IMR-90 (cell line): ENCODE measurements around the gene LAMA3. TPM values are rescaled to one million over a fixed set of nuclear protein-coding genes. Genes with fewer than 3 reads are reported as not detected.

Source experiments
- ATAC-seq: fragments of 200-7000 bp; cut with Tn5 transposase; 2 replicates; pipeline ENCODE4 v1.9.1; 2020; ENCODE audit warnings: low read depth, mild to moderate bottlenecking, moderate library complexity
- BruUV-seq: library from RNA; stranded (reverse); fragments of 400-500 nt; replicated peaks from 2 replicates; lab custom pipeline; 2021; lab: Mats Ljungman, UMichigan
- CTCF ChIA-PET: fragments of 300-600 bp; formaldehyde crosslinking; extraction: SDS; loops from one replicate; lab custom pipeline; 2021; ENCODE audit warnings: antibody characterized with exemption; lab: Yijun Ruan, JAX
- POLR2A ChIA-PET: fragments of 300-600 bp; sonication (Branson Sonifier 250); formaldehyde crosslinking; loops from one replicate; lab custom pipeline; 2022; ENCODE audit warnings: antibody characterized with exemption; ENCODE audit not compliant: unreplicated experiment; lab: Charles Lee
- DNase-seq: peaks from one replicate; pipeline ENCODE4 v3.0.0; 2013
- H2AFZ ChIP-seq: replicated peaks from 2 replicates; pipeline ENCODE3; 2013; ENCODE audit warnings: low read length, mild to moderate bottlenecking; ENCODE audit not compliant: poor library complexity
- H2AK5ac ChIP-seq: 2 replicates; pipeline ENCODE4 v1.6.1; 2013; ENCODE audit warnings: low read depth, low read length, inconsistent platforms
- H2AK9ac ChIP-seq: replicated peaks from 2 replicates; pipeline ENCODE3; 2013; ENCODE audit warnings: mild to moderate bottlenecking, low read depth, low read length, moderate library complexity; ENCODE audit not compliant: poor library complexity
- H2BK120ac ChIP-seq: 2 replicates; pipeline ENCODE4 v1.6.1; 2013; ENCODE audit warnings: low read depth, low read length, inconsistent platforms
- H2BK15ac ChIP-seq: 3 replicates; pipeline ENCODE4 v1.6.1; 2013; ENCODE audit warnings: low read depth, low read length, inconsistent platforms
- H2BK20ac ChIP-seq: 2 replicates; pipeline ENCODE4 v1.6.1; 2013; ENCODE audit warnings: low read depth, mild to moderate bottlenecking, inconsistent platforms, low read length, moderate library complexity
- H2BK5ac ChIP-seq: 2 replicates; pipeline ENCODE4 v1.6.1; 2013; ENCODE audit warnings: mild to moderate bottlenecking, low read depth, low read length, inconsistent platforms; ENCODE audit not compliant: poor library complexity, severe bottlenecking
- H3K14ac ChIP-seq: replicated peaks from 2 replicates; pipeline ENCODE4 v1.6.1; 2013; ENCODE audit warnings: low read depth, low read length, inconsistent platforms
- H3K18ac ChIP-seq: 2 replicates; pipeline ENCODE4 v1.6.1; 2013; ENCODE audit warnings: low read depth, low read length, control low read depth
- H3K23ac ChIP-seq: 2 replicates; pipeline ENCODE4 v1.6.1; 2013; ENCODE audit warnings: low read depth, low read length, inconsistent platforms
- H3K27ac ChIP-seq: 2 replicates; pipeline ENCODE4 v1.5.1; 2013; ENCODE audit warnings: mild to moderate bottlenecking, control low read depth, low read length; ENCODE audit not compliant: insufficient read depth
- H3K27me3 ChIP-seq: 2 replicates; pipeline ENCODE4 v1.6.1; 2013; ENCODE audit warnings: low read length; ENCODE audit not compliant: control insufficient read depth, insufficient read depth
- H3K36me3 ChIP-seq: 2 replicates; pipeline ENCODE4 v1.6.1; 2013; ENCODE audit warnings: low read length, mixed read lengths; ENCODE audit not compliant: control insufficient read depth, insufficient read depth
- H3K4ac ChIP-seq: 2 replicates; pipeline ENCODE4 v1.6.1; 2013; ENCODE audit warnings: low read depth, low read length, inconsistent platforms
- H3K4me1 ChIP-seq: 2 replicates; pipeline ENCODE4 v1.6.1; 2013; ENCODE audit warnings: low read length, mixed read lengths; ENCODE audit not compliant: control insufficient read depth, insufficient read depth
- H3K4me2 ChIP-seq: 2 replicates; pipeline ENCODE4 v1.6.1; 2013; ENCODE audit warnings: low read depth, mild to moderate bottlenecking, control low read depth, low read length, moderate library complexity
- H3K4me3 ChIP-seq: 2 replicates; pipeline ENCODE4 v1.5.1; 2013; ENCODE audit warnings: low read depth, mild to moderate bottlenecking, control low read depth, low read length, moderate library complexity; ENCODE audit not compliant: insufficient read depth
- H3K56ac ChIP-seq: 2 replicates; pipeline ENCODE4 v1.6.1; 2013; ENCODE audit warnings: low read length, inconsistent platforms; ENCODE audit not compliant: insufficient read depth; ENCODE audit errors: extremely low read depth
- H3K79me1 ChIP-seq, 2 experiments: 2 replicates each; pipeline ENCODE4 v1.6.1; 2013; ENCODE audit warnings: low read length in 2 of 2, inconsistent platforms in 1 of 2, low read depth in 1 of 2
- H3K9ac ChIP-seq: 2 replicates; pipeline ENCODE4 v1.6.1; 2013; ENCODE audit warnings: low read depth, low read length, control low read depth
- H3K9me1 ChIP-seq: 2 replicates; pipeline ENCODE4 v1.6.1; 2013; ENCODE audit warnings: low read length, inconsistent platforms; ENCODE audit not compliant: insufficient read depth
- H3K9me3 ChIP-seq: 2 replicates; pipeline ENCODE4 v1.6.1; 2013; ENCODE audit warnings: low read length; ENCODE audit not compliant: control insufficient read depth, insufficient read depth
- H4K20me1 ChIP-seq: 2 replicates; pipeline ENCODE4 v1.6.1; 2013; ENCODE audit warnings: low read length, inconsistent platforms; ENCODE audit not compliant: insufficient read depth
- H4K5ac ChIP-seq: 2 replicates; pipeline ENCODE4 v1.6.1; 2013; ENCODE audit warnings: mild to moderate bottlenecking, low read depth, low read length, control low read depth
- H4K8ac ChIP-seq, 2 experiments: 2 replicates each; pipeline ENCODE4 v1.6.1; 2013; ENCODE audit warnings: low read depth in 2 of 2, low read length in 2 of 2, control low read depth in 1 of 2, inconsistent platforms in 1 of 2
- H4K91ac ChIP-seq: 2 replicates; pipeline ENCODE4 v1.6.1; 2013; ENCODE audit warnings: low read depth, low read length, inconsistent platforms; ENCODE audit not compliant: insufficient read depth
- BHLHE40 ChIP-seq: fragments of 150-350 bp; IDR thresholded peaks from 2 replicates; pipeline ENCODE4 v1.6.1; 2016; ENCODE audit warnings: mild to moderate bottlenecking, low read depth, low read length
- CEBPB ChIP-seq: IDR thresholded peaks from 2 replicates; pipeline ENCODE4 v1.6.1; 2012; ENCODE audit warnings: low read depth, low read length, improper control_type of control experiment
- CHD1 ChIP-seq: IDR thresholded peaks from 2 replicates; pipeline ENCODE4 v1.6.1; 2012; ENCODE audit warnings: low read depth, low read length, improper control_type of control experiment
- CTCF ChIP-seq: conservative IDR thresholded peaks from 2 replicates; pipeline ENCODE4 v1.5.1; 2012; ENCODE audit warnings: mild to moderate bottlenecking, low read depth, low read length, improper control_type of control experiment
- ELK1 ChIP-seq: fragments of 150-350 bp; IDR thresholded peaks from 2 replicates; pipeline ENCODE4 v1.6.1; 2016; ENCODE audit warnings: low read depth, mild to moderate bottlenecking, low read length, moderate library complexity, borderline replicate concordance
- FOS ChIP-seq: fragments of 150-350 bp; IDR thresholded peaks from 2 replicates; pipeline ENCODE4 v1.6.1; 2016; ENCODE audit warnings: low read depth, low read length
- MAFK ChIP-seq: IDR thresholded peaks from 2 replicates; pipeline ENCODE4 v1.6.1; 2012; ENCODE audit warnings: low read depth, low read length, improper control_type of control experiment
- MAZ ChIP-seq: IDR thresholded peaks from 2 replicates; pipeline ENCODE4 v1.6.1; 2012; ENCODE audit warnings: low read depth, mild to moderate bottlenecking, low read length, improper control_type of control experiment, moderate library complexity, borderline replicate concordance
- MXI1 ChIP-seq: IDR thresholded peaks from 2 replicates; pipeline ENCODE4 v1.6.1; 2012; ENCODE audit warnings: low read depth, mild to moderate bottlenecking, low read length, moderate library complexity, borderline replicate concordance
- NFE2L2 ChIP-seq: fragments of 150-350 bp; IDR thresholded peaks from 2 replicates; pipeline ENCODE4 v1.6.1; 2016; ENCODE audit warnings: low read depth, mild to moderate bottlenecking, low read length
- POLR2A ChIP-seq: IDR thresholded peaks from 2 replicates; pipeline ENCODE4 v1.6.1; 2012; ENCODE audit warnings: mild to moderate bottlenecking, low read depth, low read length
- RAD21 ChIP-seq: IDR thresholded peaks from 2 replicates; pipeline ENCODE4 v1.6.1; 2012; ENCODE audit warnings: low read length, improper control_type of control experiment
- RCOR1 ChIP-seq: IDR thresholded peaks from 2 replicates; pipeline ENCODE4 v1.6.1; 2012; ENCODE audit warnings: mild to moderate bottlenecking, low read length, improper control_type of control experiment; ENCODE audit not compliant: insufficient replicate concordance
- RFX5 ChIP-seq: IDR thresholded peaks from 2 replicates; pipeline ENCODE4 v1.8.0; 2012; ENCODE audit warnings: low read depth, mild to moderate bottlenecking, low read length, moderate library complexity
- SMC3 ChIP-seq: fragments of 150-350 bp; IDR thresholded peaks from 2 replicates; pipeline ENCODE4 v1.6.1; 2016; ENCODE audit warnings: low read depth, mild to moderate bottlenecking, antibody characterized with exemption, low read length, moderate library complexity
- WGBS, 2 experiments: methylation state at CpG; one replicate each; pipeline versions ENCODE4 v1.1.5 to v1.1.7; 2013; ENCODE audit warnings: missing lambda C conversion rate in 2 of 2; ENCODE audit not compliant: insufficient read length in 1 of 2; ENCODE audit errors: extremely low coverage in 2 of 2; 5-methylcytosine and 5-hydroxymethylcytosine counted together
- dilution Hi-C: fragments of 300-500 bp; cut with HindIII; formaldehyde crosslinking; loops from one replicate; pipeline ENCODE4 v1.14.3; 2018; ENCODE audit warnings: low sequenced_read_pairs; ENCODE audit not compliant: unreplicated experiment
- in situ Hi-C: fragments of 300-500 bp; cut with MboI; formaldehyde crosslinking; loops from 3 replicates; pipeline ENCODE4 v1.14.3; 2019; ENCODE audit warnings: low sequenced_read_pairs, inconsistent platforms, mixed read lengths
- intact Hi-C: fragments of 100-400 bp; cut with micrococcal nuclease; formaldehyde crosslinking; loops from 2 replicates; pipeline ENCODE4 v1.10.0; 2022
- polyA plus RNA-seq, 3 experiments: library from polyadenylated mRNA; depleted of rRNA; stranded (reverse); fragments of >200 nt; gene quantifications; 2 replicates each; pipeline ENCODE4 v1.2.3, GENCODE V29; 2012; ENCODE audit warnings: low replicate concordance in 1 of 3
- total RNA-seq: library from RNA; depleted of rRNA; stranded (reverse); fragments of >200 nt; gene quantifications from 2 replicates; pipeline ENCODE4 v1.2.3, GENCODE V29; 2012
- TF ChIP-seq, protein P1 (sequence below): fragments of 150-350 bp; IDR thresholded peaks from 2 replicates; pipeline ENCODE4 v1.6.1; 2017; ENCODE audit warnings: mild to moderate bottlenecking, antibody characterized with exemption, low read length, low read depth

LAMA3 gene
- total and polyA plus RNA-seq, 2 of the 4 experiments (the other 2 are of a cell fraction) = 0.18 to 0.19 TPM

DNA sequence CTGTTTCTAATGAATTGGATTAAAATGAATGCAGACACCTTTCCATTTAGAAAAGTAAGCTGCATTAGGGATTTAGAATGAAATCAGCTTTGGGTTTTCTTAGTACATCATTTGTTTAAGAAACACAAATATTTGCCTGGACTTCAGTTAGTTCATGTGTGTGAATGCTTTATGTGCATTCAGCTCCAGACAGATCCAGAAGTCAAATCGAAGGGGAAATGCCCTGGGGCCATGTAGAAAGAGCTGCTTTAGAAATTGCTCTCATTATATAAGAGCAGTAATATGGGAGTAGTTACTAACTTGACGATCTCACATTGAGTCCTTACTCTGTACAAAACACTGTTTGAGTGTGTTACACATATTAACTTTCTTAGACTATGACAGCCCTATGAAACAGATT lies 237.3 kb downstream of the LAMA3 start:
- WGBS, 2 experiments = no CpG with 5 or more reads among the region's 2 CpGs
- Histone ChIP-seq H2BK20ac (no peak overlapping the region), H3K4me3 (no peak overlapping the region), H3K18ac (no peak overlapping the region), H2AK5ac (no peak overlapping the region), H3K56ac (no peak overlapping the region), H3K4me2 (no peak overlapping the region), H3K4ac (no peak overlapping the region), H2BK120ac (no peak overlapping the region), H2AK9ac (no peak overlapping the region), H3K14ac (no peak overlapping the region), H3K27me3 (no peaks in the 10 kb centered on the region), H3K4me1 (peaks cover 7% of the 10 kb centered on the region), H3K23ac (no peak overlapping the region), H3K36me3 (no peaks in the 10 kb centered on the region), H2BK5ac (no peak overlapping the region), H3K27ac (no peak overlapping the region), H2BK15ac (no peak overlapping the region), H4K20me1 (no peaks in the 10 kb centered on the region), H4K8ac (no peak overlapping the region), H4K91ac (no peak overlapping the region), H3K9ac (no peak overlapping the region), H3K9me3 (no peaks in the 10 kb centered on the region), H3K79me1 (no peaks in the 10 kb centered on the region), H4K5ac (no peak overlapping the region), H2AFZ (no peak overlapping the region), H3K9me1 (no peaks in the 10 kb centered on the region)
- dilution Hi-C loops (no loop called here), intact Hi-C loops (loop anchor here (5.0 kb wide), 2 partner anchors 66 to 86 kb away; partner anchors contain the start of gene TTC39C), in situ Hi-C loops (no loop called here)
- DNase-seq (no peak), ATAC-seq (no peak)
- ChIA-PET POLR2A (no interaction called here), CTCF (interaction anchor here (0.7 to 1.8 kb wide), 2 partner anchors 8 to 35 kb away, joined by 3 to 5 read pairs; no protein-coding TSS in a partner anchor)
- TF ChIP-seq BHLHE40 (no peak), MAZ (no peak), RAD21 (no peak), ELK1 (no peak), CHD1 (no peak), POLR2A (no peak), MAFK (no peak), RCOR1 (no peak), SMC3 (no peak), CEBPB (no peak), MXI1 (no peak), CTCF (no peak), FOS (no peak), RFX5 (no peak), NFE2L2 (no peak)
- TF ChIP-seq, protein P1, sequence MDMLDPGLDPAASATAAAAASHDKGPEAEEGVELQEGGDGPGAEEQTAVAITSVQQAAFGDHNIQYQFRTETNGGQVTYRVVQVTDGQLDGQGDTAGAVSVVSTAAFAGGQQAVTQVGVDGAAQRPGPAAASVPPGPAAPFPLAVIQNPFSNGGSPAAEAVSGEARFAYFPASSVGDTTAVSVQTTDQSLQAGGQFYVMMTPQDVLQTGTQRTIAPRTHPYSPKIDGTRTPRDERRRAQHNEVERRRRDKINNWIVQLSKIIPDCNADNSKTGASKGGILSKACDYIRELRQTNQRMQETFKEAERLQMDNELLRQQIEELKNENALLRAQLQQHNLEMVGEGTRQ = no peak
- no TSS peak for BruUV-seq
